PC-3 (cell line): Measurements from ENCODE around the gene EPB41L4A.

Source experiments
- CTCF ChIP-seq: fragments of 300-600 bp; sonication (generic); conservative IDR thresholded peaks from 2 replicates; pipeline ENCODE4 v1.5.1; 2017; ENCODE audit warnings: antibody characterized with exemption, low read depth, mild to moderate bottlenecking, low read length
- EZH2phosphoT487 ChIP-seq: fragments of 300-600 bp; sonication (generic); IDR thresholded peaks from 2 replicates; pipeline ENCODE4 v1.6.1; 2018; ENCODE audit warnings: mild to moderate bottlenecking, antibody characterized with exemption, low read length, borderline replicate concordance

GRCh38 chr5:112270299-112271293 lies 148.5 kb downstream of the EPB41L4A start:
- TF ChIP-seq CTCF (no peak), EZH2phosphoT487 (no peak)
